Karpas-422 (cell line): Measurements from ENCODE around the gene SLC18A3. TPM values are rescaled to one million over a fixed set of nuclear protein-coding genes. Genes with fewer than 3 reads are reported as not detected.

ENCODE experiments used
- DNase-seq: peaks from one replicate; pipeline ENCODE4 v3.0.0-alpha.2; 2015
- H2AFZ ChIP-seq: fragments of 200-600 bp; sonication (generic); 2 replicates; pipeline ENCODE4 v1.6.1; 2014; ENCODE audit warnings: antibody characterized with exemption, low read length, mixed read lengths
- H3K27ac ChIP-seq: fragments of 200-600 bp; sonication (generic); 2 replicates; pipeline ENCODE4 v1.5.1; 2014; ENCODE audit warnings: mild to moderate bottlenecking, low read length, moderate library complexity
- H3K27me3 ChIP-seq: fragments of 200-600 bp; sonication (generic); 2 replicates; pipeline ENCODE4 v1.6.1; 2014; ENCODE audit warnings: low read length, mixed read lengths
- H3K36me3 ChIP-seq: fragments of 200-600 bp; sonication (generic); 2 replicates; pipeline ENCODE4 v1.6.1; 2014; ENCODE audit warnings: low read length, mixed read lengths; ENCODE audit not compliant: insufficient read depth
- H3K4me1 ChIP-seq: fragments of 200-600 bp; sonication (generic); 2 replicates; pipeline ENCODE4 v1.6.1; 2014; ENCODE audit warnings: mild to moderate bottlenecking, low read length, mixed read lengths
- H3K4me2 ChIP-seq: fragments of 200-600 bp; sonication (generic); 2 replicates; pipeline ENCODE4 v1.6.1; 2014; ENCODE audit warnings: low read length, low read depth, mild to moderate bottlenecking; ENCODE audit not compliant: poor library complexity, severe bottlenecking
- H3K4me3 ChIP-seq: fragments of 200-600 bp; sonication (generic); 2 replicates; pipeline ENCODE4 v1.5.1; 2014; ENCODE audit warnings: mild to moderate bottlenecking, antibody characterized with exemption, low read length, mixed read lengths
- H3K79me2 ChIP-seq: fragments of 200-600 bp; sonication (generic); 2 replicates; pipeline ENCODE4 v1.6.1; 2014; ENCODE audit warnings: mild to moderate bottlenecking, low read length, mixed read lengths
- H3K9ac ChIP-seq: fragments of 200-600 bp; sonication (generic); 2 replicates; pipeline ENCODE4 v1.6.0; 2014; ENCODE audit warnings: low read length
- H3K9me2 ChIP-seq: fragments of 200-600 bp; sonication (generic), shearing (Covaris generic); replicated peaks from 2 replicates; pipeline ENCODE4 v1.6.0; 2014; ENCODE audit warnings: mild to moderate bottlenecking, low read length, moderate library complexity; ENCODE audit not compliant: insufficient read depth
- H3K9me3 ChIP-seq: fragments of 300-700, 200-600 bp; sonication (generic); 2 replicates; pipeline ENCODE4 v1.6.1; 2014; ENCODE audit warnings: low read length, mixed read lengths
- H4K20me1 ChIP-seq: fragments of 200-600 bp; sonication (generic); 2 replicates; pipeline ENCODE4 v1.6.1; 2014; ENCODE audit warnings: mild to moderate bottlenecking, antibody characterized with exemption, low read length, low read depth; ENCODE audit not compliant: insufficient read depth
- total RNA-seq: library from RNA; depleted of rRNA; stranded (reverse); fragments of >200 nt; shearing (Covaris generic); gene quantifications from 2 replicates; pipeline ENCODE4 v1.2.3, GENCODE V29; 2014; ENCODE audit warnings: low replicate concordance

The SLC18A3 gene
- total RNA-seq, 1 experiment from 2014 or later = not detected

DNA sequence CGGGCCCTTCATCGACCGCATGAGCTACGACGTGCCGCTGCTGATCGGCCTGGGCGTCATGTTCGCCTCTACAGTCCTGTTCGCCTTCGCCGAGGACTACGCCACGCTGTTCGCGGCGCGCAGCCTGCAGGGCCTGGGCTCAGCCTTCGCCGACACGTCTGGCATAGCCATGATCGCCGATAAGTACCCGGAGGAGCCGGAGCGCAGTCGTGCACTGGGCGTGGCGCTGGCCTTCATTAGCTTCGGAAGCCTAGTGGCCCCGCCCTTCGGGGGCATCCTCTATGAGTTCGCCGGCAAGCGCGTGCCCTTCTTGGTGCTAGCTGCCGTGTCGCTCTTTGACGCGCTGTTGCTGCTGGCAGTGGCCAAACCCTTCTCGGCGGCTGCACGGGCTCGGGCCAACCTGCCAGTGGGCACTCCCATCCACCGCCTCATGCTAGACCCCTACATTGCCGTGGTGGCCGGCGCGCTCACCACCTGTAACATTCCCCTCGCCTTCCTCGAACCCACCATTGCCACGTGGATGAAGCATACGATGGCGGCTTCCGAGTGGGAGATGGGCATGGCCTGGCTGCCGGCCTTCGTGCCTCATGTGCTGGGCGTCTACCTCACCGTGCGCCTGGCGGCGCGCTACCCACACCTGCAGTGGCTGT is 1.2 kb downstream of the SLC18A3 start:
- no peaks in the 10 kb centered on the region for H3K4me1 ChIP-seq
- H3K4me2 ChIP-seq = no peak overlapping the region
- no peak overlapping the region for H3K9ac ChIP-seq
- no peak overlapping the region for H3K4me3 ChIP-seq
- no peaks in the 10 kb centered on the region for H3K79me2 ChIP-seq
- H3K9me3 ChIP-seq = no peaks in the 10 kb centered on the region
- H3K27me3 ChIP-seq = no peaks in the 10 kb centered on the region
- 0 out of 2 replicates have a peak, but pooled peaks cover 4% of the 10 kb centered on the region for H4K20me1 ChIP-seq
- no peak overlapping the region for H3K27ac ChIP-seq
- no peaks in the 10 kb centered on the region for H3K9me2 ChIP-seq
- no peak overlapping the region for H2AFZ ChIP-seq
- DNase-seq = no peak
- H3K36me3 ChIP-seq = no peaks in the 10 kb centered on the region

DNA sequence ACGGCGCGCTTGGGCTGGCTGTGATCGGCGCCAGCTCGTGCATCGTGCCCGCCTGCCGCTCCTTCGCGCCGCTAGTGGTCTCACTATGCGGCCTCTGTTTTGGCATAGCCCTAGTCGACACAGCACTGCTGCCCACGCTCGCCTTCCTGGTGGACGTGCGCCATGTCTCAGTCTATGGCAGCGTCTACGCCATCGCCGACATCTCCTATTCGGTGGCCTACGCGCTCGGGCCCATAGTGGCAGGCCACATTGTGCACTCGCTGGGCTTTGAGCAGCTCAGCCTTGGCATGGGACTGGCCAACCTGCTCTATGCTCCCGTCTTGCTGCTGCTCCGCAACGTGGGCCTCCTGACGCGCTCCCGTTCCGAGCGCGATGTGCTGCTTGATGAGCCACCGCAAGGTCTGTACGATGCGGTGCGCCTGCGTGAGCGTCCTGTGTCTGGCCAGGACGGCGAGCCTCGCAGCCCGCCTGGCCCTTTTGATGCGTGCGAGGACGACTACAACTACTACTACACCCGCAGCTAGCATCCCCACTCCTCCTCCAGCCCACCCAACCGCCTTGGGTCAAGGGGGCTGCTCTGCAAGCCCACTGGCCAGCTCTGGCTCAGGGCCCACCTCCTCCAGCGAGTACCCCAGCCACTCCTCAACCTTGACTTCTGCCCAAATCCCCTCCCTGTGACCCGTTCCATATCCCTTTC is 1.9 kb downstream of the SLC18A3 start:
- no peak overlapping the region for H3K4me3 ChIP-seq

DNA sequence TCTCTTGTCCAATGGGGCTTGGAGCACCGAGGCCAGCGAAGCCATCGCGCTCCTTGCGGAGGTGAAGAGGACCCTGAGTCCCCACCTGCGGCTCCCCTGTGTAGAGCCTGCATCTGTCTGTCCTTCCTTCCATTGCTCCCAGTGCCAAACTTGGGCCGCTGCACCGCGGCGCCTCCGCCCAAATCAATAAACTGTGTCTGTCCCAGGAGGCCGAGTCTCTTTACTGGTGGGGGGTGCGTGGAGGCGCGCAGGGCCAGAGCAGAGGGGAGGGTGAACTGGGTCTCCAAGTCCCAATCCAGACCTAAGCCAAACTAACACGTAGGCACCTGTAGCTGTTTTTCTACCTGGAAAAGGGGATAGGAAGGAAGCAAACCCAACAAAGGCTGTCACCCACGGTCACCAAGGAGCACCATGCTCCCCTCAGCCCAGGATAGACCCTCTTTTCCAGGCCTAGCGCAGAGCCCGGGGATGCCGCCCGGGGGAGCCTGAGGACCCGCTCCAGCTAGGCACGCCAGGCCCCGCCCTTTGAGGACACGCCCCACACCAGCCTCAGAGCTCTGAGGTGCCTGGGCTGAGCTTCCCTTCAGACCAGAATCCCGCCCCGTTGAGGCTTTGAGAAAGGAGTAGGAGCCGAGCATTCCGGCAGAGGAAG is 2.5 kb downstream of the SLC18A3 start:
- Histone ChIP-seq H3K27ac (no peak overlapping the region), H2AFZ (no peak overlapping the region), H3K79me2 (no peaks in the 10 kb centered on the region), H3K27me3 (no peaks in the 10 kb centered on the region), H3K4me3 (no peak overlapping the region), H3K9me3 (no peaks in the 10 kb centered on the region), H4K20me1 (0 out of 2 replicates have a peak, but pooled peaks cover 4% of the 10 kb centered on the region), H3K4me2 (no peak overlapping the region), H3K4me1 (no peaks in the 10 kb centered on the region), H3K9ac (no peak overlapping the region), H3K36me3 (no peaks in the 10 kb centered on the region), H3K9me2 (no peaks in the 10 kb centered on the region)
- no peak for DNase-seq

More for the DNA sequence above, 1.9 kb downstream of the SLC18A3 start:
- 0 out of 2 replicates have a peak, but pooled peaks cover 4% of the 10 kb centered on the region for H4K20me1 ChIP-seq
- no peaks in the 10 kb centered on the region for H3K4me1 ChIP-seq
- H3K27me3 ChIP-seq = no peaks in the 10 kb centered on the region
- H3K9ac ChIP-seq = no peak overlapping the region
- no peaks in the 10 kb centered on the region for H3K36me3 ChIP-seq
- H3K9me3 ChIP-seq = no peaks in the 10 kb centered on the region
- no peak overlapping the region for H3K4me2 ChIP-seq
- DNase-seq = no peak
- no peaks in the 10 kb centered on the region for H3K79me2 ChIP-seq
- no peak overlapping the region for H3K27ac ChIP-seq
- no peak overlapping the region for H2AFZ ChIP-seq
- H3K9me2 ChIP-seq = no peaks in the 10 kb centered on the region

DNA sequence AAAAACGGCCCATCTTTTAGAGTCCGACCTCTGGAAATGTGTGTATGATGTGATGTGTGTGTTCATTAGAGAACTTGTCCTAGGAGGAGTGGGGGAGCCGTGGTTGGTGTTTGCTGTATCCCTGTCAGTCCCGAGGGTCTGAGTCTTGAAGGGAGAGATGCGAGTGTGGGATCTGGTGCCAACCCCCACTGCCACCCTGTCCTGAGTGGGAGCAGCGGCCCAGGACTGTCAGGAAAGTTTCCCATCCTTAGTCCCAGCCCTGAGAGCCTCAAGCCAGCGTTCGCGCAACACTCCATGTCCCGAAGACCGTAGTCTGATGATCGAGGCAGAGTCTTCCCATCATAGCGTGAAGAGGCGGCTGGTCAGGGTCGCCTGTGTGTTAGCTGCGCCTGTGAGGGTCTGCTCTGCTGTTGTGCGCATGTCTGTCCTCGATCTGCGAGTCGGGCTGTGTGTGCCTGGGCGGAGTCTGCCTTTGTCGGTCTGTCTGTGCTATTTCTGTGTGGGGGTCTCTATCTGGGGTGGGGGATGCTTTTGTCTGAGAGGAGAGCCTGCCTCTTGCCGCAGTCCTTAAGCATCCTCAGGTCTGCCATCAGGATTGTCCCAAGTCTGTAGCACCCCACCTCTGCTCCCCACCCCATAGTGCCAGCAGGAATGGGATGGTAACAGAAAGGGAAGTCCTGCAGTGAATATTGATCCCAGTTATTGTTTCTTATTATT is 3.2 kb downstream of the SLC18A3 start:
- H2AFZ ChIP-seq = no peak overlapping the region
- H3K4me2 ChIP-seq = no peak overlapping the region
- no peak overlapping the region for H3K4me3 ChIP-seq
- H3K9me2 ChIP-seq = no peaks in the 10 kb centered on the region
- no peaks in the 10 kb centered on the region for H3K36me3 ChIP-seq
- no peaks in the 10 kb centered on the region for H3K9me3 ChIP-seq
- no peak for DNase-seq
- no peak overlapping the region for H3K9ac ChIP-seq
- no peaks in the 10 kb centered on the region for H3K4me1 ChIP-seq
- H4K20me1 ChIP-seq = no peaks in the 10 kb centered on the region
- H3K79me2 ChIP-seq = no peaks in the 10 kb centered on the region
- H3K27me3 ChIP-seq = no peaks in the 10 kb centered on the region
- no peak overlapping the region for H3K27ac ChIP-seq

DNA sequence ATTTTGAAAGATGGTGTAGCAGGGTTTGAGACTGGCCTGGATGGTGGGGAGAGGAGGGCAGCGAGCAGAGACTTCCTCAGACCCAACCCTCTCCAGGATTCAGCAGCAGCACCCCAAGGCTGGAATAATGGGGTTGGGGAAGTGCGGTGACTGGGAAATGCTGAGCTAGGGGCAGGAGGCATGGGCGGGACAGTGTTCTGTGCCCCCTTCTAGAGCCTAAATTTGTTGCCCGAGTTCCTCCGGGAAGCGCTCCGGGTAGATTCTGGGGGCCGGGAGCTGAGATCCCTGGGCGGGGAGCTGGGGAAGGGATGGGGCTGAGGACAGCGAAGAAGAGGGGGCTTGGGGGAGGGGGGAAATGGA is 3.8 kb downstream of the SLC18A3 start, which contains the start of gene CHAT:
Gene CHAT (plus strand): TSS at position 156 of the 360 bp plus-strand sequence. CDS start 153 bp downstream, at position 309.
- no peak for DNase-seq
- Histone ChIP-seq H3K79me2 (no peaks in the 10 kb centered on the region), H3K9ac (no peak within 1 kb of the TSS), H2AFZ (no peak within 1 kb of the TSS), H3K4me3 (no peak within 1 kb of the TSS), H3K4me2 (no peak within 1 kb of the TSS), H3K9me3 (no peaks in the 10 kb centered on the region), H4K20me1 (no peaks in the 10 kb centered on the region), H3K4me1 (no peaks in the 10 kb centered on the region), H3K27me3 (no peaks in the 10 kb centered on the region), H3K9me2 (no peaks in the 10 kb centered on the region), H3K36me3 (no peaks in the 10 kb centered on the region), H3K27ac (no peak within 1 kb of the TSS)

DNA sequence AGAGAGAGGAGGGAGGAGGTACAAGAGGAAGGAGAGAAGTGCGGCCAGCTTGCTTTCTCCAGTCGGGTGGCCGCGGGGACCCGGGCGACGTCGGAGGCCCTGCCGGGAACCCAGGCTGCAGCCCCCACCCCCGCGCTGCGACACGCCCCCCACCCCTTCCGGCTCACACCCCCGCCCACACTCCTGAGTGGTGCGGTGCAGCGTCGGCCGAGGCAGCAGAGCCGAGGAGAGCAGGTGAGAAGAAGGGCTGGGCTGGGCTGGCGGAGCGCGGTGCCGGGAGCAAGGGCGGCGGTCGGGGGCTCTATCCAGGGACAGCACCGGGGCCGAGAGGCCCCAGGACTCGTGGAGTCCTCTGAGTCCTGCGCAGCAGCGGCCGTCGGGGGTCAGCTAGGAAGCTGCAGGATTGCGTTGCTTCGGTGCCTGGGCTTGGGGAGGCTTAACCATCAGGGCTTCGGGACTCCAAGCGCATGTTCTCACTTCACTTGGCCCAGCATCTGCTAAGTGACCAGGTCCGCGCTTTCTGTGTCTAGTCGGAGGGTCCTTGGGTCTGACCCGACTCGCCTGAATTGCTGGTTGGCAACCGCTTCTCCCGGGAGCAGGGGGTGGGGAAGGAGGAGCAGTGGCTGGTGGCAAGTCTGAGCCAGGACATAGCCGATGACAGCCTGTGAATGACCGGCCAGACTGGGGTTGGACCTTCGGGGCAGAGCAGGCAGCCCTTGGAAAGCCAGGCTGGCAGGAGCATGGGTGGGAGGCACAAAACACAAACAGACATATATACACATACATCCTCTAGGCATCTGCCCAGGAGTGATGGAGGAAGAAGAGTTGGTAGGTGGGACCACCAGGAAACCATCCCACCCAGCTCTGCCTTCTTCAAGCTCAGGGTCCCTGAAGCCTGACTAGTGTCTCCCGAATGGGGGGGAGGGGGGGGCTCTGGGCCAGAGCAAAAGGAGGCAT is 4.4 kb downstream of the SLC18A3 start:
- DNase-seq = no peak
- Histone ChIP-seq H3K9me2 (no peaks in the 10 kb centered on the region), H3K9me3 (no peaks in the 10 kb centered on the region), H3K36me3 (no peaks in the 10 kb centered on the region), H2AFZ (no peak overlapping the region), H3K4me3 (no peak overlapping the region), H3K4me1 (no peaks in the 10 kb centered on the region), H3K27me3 (no peaks in the 10 kb centered on the region), H3K4me2 (no peak overlapping the region), H3K9ac (no peak overlapping the region), H3K27ac (no peak overlapping the region), H4K20me1 (no peaks in the 10 kb centered on the region), H3K79me2 (no peaks in the 10 kb centered on the region)

DNA sequence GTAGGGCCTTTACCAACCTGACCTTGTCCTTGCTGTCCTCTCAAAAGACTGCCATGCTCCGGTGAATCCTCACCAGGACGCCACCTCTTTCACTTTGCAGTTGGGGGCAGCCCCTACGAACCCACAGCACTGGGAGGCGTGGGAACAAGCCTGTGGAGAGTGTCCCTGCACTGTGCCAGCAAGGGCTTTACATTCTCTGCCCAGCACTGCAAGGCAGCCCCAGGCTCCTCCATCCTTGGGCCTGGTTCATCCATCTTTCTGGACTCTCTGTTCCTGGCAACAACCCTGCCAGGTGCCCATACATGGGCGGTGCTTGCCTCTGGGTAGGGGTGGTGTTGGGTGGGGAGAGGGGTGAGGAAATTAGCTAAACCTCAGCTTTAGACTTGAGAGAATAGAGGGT is 5.1 kb downstream of the SLC18A3 start:
- Histone ChIP-seq H3K79me2 (no peaks in the 10 kb centered on the region), H3K9ac (no peak overlapping the region), H3K9me3 (no peaks in the 10 kb centered on the region), H3K4me2 (no peak overlapping the region), H3K9me2 (no peaks in the 10 kb centered on the region), H3K27ac (no peak overlapping the region), H3K36me3 (no peaks in the 10 kb centered on the region), H2AFZ (no peak overlapping the region), H3K27me3 (no peaks in the 10 kb centered on the region), H3K4me3 (no peak overlapping the region), H3K4me1 (no peaks in the 10 kb centered on the region), H4K20me1 (no peaks in the 10 kb centered on the region)
- DNase-seq = no peak
